ENCODE data around the gene AGXT.

Gene AGXT

DNA sequence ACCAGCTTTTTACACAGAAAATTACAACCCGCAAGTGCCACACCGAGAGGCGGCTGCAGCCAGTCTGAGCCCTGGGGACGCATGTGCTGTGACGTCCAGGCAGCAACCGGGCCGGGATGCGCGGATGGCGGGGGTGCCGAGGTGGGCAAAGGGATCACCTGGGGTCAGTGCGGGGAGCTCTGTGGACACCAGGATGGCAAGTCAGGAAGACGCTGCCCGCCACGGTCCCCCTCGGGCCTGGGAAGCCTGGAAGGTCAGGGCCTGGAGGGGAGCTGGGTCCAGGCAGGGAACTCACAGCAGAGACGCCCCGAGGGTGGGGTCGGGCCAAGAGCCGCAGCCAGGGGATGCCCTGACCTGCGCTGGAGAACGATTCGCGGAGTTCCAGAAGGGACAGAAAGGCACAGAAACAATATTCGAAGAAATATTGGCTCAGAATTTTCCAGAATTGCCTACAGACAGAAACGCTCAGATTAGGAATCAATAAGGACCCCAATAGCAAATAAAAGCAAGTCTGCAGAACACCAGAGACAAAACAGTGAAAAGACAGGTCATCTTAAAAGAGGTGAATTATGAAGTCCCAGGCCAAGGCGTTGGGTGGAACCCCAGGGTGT, 36.9 kb upstream of the AGXT start:
- Histone ChIP-seq H3K9ac (no peak overlapping the region), H3K27me3 (ENCODE audit: insufficient read depth, low read depth) (peaks cover 31% of the 10 kb centered on the region), H3K4me3 (IDR thresholded peaks at IDR 0.05; ENCODE audit: insufficient read depth, low read depth, low read length) (no peak overlapping the region)

DNA sequence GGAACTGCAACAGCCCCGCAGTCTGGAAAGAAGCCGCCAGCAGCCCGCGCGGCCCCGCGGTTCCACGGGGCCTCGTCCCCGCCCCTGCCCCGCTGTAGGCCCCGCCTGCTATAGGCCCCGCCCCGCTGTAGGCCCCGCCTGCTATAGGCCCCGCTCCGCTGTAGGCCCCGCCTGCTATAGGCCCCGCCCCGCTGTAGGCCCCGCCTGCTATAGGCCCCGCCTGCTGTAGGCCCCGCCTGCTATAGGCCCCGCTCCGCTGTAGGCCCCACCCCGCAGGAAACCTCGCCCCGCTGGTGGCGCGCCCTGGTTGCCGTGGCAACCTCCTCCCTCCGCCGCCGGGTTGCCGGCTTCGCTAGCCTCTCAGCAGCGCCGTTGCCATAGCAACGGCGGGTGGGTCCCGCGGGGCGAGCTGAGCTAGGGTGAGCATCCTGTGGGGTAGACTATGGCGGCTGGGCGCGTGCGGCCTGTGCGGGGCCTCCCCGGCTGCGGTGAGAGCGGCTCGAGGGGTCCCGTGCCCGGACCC, 36.4 kb upstream of the AGXT start:
- Histone ChIP-seq H3K9ac (no peak overlapping the region), H3K27ac (no peak overlapping the region), H2AFZ (ENCODE audit: low read depth) (peak overlapping the region; percentile 62), H3K4me3 (IDR thresholded peaks at IDR 0.05; ENCODE audit: insufficient read depth, low read depth, low read length) (no peak overlapping the region), H3K27me3 (ENCODE audit: insufficient read depth, low read depth) (peaks cover 31% of the 10 kb centered on the region), H3K4me2 (peak overlapping the region; percentile 77), H3K36me3 (ENCODE audit: insufficient read depth) (no peaks in the 10 kb centered on the region), H4K20me1 (ENCODE audit: insufficient read depth) (no peaks in the 10 kb centered on the region), H3K4me1 (ENCODE audit: low read depth, poor library complexity, severe bottlenecking) (peaks cover 8% of the 10 kb centered on the region), H3K79me2 (ENCODE audit: insufficient read depth, low read depth) (no peaks in the 10 kb centered on the region)
- TF ChIP-seq, protein P1, sequence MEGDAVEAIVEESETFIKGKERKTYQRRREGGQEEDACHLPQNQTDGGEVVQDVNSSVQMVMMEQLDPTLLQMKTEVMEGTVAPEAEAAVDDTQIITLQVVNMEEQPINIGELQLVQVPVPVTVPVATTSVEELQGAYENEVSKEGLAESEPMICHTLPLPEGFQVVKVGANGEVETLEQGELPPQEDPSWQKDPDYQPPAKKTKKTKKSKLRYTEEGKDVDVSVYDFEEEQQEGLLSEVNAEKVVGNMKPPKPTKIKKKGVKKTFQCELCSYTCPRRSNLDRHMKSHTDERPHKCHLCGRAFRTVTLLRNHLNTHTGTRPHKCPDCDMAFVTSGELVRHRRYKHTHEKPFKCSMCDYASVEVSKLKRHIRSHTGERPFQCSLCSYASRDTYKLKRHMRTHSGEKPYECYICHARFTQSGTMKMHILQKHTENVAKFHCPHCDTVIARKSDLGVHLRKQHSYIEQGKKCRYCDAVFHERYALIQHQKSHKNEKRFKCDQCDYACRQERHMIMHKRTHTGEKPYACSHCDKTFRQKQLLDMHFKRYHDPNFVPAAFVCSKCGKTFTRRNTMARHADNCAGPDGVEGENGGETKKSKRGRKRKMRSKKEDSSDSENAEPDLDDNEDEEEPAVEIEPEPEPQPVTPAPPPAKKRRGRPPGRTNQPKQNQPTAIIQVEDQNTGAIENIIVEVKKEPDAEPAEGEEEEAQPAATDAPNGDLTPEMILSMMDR (conservative IDR thresholded peaks at IDR 0.05; ENCODE audit: low read depth, low read length): no peak

More for the DNA sequence above, 36.9 kb upstream of the AGXT start:
- peak overlapping the region; percentile 62 for H2AFZ ChIP-seq (ENCODE audit: low read depth)
- H3K4me1 ChIP-seq (ENCODE audit: low read depth, poor library complexity, severe bottlenecking): peaks cover 8% of the 10 kb centered on the region
- H3K4me2 ChIP-seq: peak overlapping the region; percentile 77
- TF ChIP-seq, protein P1 (conservative IDR thresholded peaks at IDR 0.05; ENCODE audit: low read depth, low read length): no peak
- H3K36me3 ChIP-seq (ENCODE audit: insufficient read depth): no peaks in the 10 kb centered on the region
- no peak overlapping the region for H3K27ac ChIP-seq
- no peaks in the 10 kb centered on the region for H3K79me2 ChIP-seq (ENCODE audit: insufficient read depth, low read depth)
- no peaks in the 10 kb centered on the region for H4K20me1 ChIP-seq (ENCODE audit: insufficient read depth)

DNA sequence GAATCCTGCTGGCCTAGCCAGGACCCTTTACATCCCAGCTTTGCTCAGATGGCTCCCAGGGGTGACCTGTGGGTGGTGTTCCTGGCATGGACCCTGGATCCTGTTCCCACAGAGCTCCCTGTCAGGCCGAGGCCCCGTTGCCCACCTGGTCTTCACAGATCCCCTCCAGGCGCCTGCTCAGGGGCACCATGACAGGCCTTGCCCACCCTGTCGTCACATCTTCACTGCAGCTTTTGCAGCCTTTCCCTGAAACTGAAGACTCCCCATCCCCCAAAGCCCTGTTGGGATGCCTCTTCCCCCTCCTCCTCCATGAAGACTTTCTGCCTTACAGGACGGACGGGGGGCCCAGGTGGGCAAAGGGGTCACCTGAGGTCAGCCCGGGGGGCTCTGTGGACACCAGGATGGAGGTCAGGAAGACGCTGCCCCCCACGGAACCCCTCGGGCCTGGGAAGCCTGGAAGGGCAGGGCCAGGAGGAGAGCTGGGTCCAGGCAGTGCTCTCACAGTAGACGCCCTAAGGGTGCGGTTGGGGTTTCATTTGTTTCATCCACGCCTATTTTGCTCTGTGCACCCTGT, 35.6 kb upstream of the AGXT start:
- Histone ChIP-seq H3K79me2 (ENCODE audit: insufficient read depth, low read depth) (no peaks in the 10 kb centered on the region), H2AFZ (ENCODE audit: low read depth) (no peak overlapping the region), H3K9ac (no peak overlapping the region), H4K20me1 (ENCODE audit: insufficient read depth) (no peaks in the 10 kb centered on the region), H3K4me3 (IDR thresholded peaks at IDR 0.05; ENCODE audit: insufficient read depth, low read depth, low read length) (no peak overlapping the region), H3K4me1 (ENCODE audit: low read depth, poor library complexity, severe bottlenecking) (peaks cover 8% of the 10 kb centered on the region), H3K36me3 (ENCODE audit: insufficient read depth) (no peaks in the 10 kb centered on the region), H3K27me3 (ENCODE audit: insufficient read depth, low read depth) (peaks cover 33% of the 10 kb centered on the region), H3K4me2 (no peak overlapping the region), H3K27ac (no peak overlapping the region)
- TF ChIP-seq, protein P1 (conservative IDR thresholded peaks at IDR 0.05; ENCODE audit: low read depth, low read length): no peak

DNA sequence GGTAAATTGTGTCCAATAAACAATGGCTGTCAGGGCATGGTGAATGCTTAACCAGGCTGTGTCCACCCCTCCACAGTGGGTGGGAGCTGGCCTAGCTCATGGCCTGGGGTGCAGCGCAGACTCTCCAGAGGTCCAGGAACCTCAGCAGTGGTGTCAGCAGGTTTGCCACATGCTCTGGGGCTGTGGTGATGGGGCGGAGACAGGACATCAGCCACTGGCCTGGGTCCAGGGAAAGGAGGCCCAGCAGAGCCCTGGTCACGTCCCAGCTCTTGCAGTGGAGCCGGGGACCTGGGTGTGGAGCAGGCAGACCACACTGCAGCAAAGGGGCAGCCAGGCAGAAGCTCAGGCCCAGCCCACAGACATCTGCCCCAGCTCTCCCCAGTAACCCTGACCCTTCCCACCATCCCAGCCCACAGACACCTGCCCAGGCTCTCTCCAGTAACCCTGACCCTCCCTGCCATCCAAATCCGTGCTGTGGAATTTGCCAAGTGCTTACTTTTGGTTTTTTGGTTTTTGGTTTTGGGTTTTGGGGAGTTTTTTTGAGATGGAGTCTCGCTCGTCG, 34.8 kb upstream of the AGXT start:
- H3K27ac ChIP-seq: no peak overlapping the region
- peaks cover 8% of the 10 kb centered on the region for H3K4me1 ChIP-seq (ENCODE audit: low read depth, poor library complexity, severe bottlenecking)
- H3K4me2 ChIP-seq: no peak overlapping the region
- H3K36me3 ChIP-seq (ENCODE audit: insufficient read depth): no peaks in the 10 kb centered on the region
- no peak overlapping the region for H3K9ac ChIP-seq
- peaks cover 34% of the 10 kb centered on the region for H3K27me3 ChIP-seq (ENCODE audit: insufficient read depth, low read depth)
- no peaks in the 10 kb centered on the region for H3K79me2 ChIP-seq (ENCODE audit: insufficient read depth, low read depth)
- H3K4me3 ChIP-seq (IDR thresholded peaks at IDR 0.05; ENCODE audit: insufficient read depth, low read depth, low read length): no peak overlapping the region
- H2AFZ ChIP-seq (ENCODE audit: low read depth): no peak overlapping the region
- no peaks in the 10 kb centered on the region for H4K20me1 ChIP-seq (ENCODE audit: insufficient read depth)
- TF ChIP-seq, protein P1 (conservative IDR thresholded peaks at IDR 0.05; ENCODE audit: low read depth, low read length): no peak

All from KMS-11 (cell line).